ENCODE measurements around the gene CDAN1.
"Not testable (repeated sequence)": the region's sequence is repeated elsewhere in the genome, so short reads cannot be mapped to it uniquely, and the experiment has no call there.

The CDAN1 gene

DNA sequence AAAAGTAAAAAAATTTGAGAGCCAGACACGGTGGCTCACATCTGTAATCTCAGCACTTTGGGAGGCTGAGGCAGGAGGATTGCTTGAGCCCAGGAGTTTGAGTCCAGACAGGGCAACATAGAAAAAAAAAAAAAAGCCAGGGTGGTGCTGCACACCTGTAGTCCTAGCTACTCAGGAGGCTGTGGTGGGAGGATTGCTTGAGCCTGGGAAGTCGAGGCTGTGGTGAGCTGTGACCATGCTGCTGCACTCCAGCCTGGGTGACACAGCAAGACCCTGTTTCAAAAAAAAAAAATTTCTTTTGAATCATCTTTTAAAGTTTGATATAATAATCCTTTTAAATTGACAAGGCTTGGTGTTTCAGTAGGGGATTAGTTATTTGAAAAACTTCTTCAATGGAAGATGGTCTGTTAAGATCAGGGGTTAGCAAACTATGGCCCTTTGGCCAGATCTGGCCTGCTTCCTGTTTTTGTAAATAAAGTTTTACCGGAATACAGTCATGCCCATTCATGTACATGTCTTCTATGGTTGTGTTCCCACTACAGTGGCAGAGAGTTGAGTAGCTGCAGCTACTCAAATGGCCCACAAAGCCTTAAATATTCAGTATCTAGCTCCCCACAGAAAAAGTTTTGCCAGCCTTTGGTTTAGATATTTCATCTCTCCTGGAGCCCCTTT, 28.9 kb downstream of the CDAN1 start:
- no peak for DNase-seq (ENCODE audit: low read depth, low spot score)

DNA sequence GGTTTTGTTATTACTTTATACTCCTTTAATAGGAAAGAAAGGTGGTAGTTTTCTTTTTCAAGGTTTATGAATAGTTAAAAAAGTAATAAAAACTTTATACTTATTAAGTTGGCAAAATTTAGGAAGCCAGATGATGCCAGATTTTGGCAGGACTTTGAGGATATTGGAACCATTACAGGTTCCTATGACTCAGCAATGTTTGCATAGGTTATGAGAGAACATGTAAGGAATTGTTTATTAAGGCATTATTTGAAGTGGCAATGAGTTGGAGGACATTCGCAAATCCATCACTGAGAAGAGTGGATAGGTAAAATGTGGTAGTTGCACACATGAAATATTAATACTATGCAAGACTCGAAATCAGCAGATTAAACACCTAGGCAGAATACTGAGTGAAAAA, 29.9 kb downstream of the CDAN1 start:
- no peak for DNase-seq (ENCODE audit: low read depth, low spot score)

DNA sequence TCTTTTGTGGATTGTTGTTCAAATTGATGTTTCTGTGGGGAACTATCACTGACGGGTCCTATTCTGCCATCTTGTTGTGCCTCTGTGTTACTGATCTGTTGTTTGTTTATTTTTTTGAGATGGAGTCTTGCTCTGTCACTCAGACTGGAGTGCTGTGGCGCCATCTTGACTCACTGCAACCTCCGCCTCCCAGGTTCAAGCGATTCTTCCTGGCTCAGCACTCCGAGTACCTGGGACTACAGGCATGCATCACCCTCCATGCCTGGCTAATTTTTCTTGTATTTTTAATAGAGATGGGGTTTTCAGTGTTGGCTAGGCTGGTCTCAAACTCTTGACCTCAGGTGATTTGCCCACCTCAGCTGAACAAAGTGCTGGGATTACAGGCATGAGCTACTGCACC, 31.6 kb downstream of the CDAN1 start:
- DNase-seq (ENCODE audit: low read depth, low spot score) = no peak

DNA sequence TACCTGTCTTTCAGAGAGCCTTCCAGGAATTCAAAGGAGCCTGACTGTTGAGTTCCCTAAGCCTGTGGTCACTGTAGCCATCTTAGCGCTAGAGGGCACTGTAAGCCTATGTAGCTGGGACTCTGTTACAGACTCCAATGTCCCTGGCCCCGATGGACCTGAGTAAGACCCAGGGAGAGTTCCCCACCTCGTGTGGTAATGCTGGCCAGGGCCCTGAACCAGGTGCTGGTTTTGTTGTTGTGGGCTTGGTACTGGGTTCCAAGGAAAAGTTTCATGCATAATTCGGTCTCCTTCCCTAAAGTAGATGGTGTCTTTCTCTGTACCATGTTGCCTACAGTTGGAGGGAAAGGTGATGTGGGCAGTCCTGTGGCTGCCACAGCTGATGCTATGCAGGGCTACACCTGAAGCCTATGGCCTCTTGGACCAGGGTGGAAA, 32.4 kb downstream of the CDAN1 start:
- DNase-seq (ENCODE audit: low read depth, low spot score) = peak; percentile 75

DNA sequence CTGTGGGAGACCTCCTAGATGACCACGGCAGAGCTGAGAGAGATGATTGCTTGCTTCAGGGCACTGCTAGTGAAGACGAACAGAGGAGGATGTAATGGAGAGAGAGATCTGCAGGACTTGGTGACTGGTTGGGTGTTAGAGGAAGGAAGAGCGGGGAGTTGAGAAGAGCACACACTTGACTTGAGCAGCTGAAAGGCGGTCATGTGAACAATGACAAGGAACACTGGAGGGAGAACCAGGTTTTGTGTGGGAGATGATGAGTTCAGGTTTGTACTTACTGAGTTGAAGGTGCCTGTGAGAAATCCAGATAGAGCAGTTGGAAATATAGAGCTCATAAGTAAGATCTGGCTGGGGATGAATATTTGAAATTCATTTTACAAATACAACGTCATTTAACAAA, 40.3 kb downstream of the CDAN1 start:
- DNase-seq (ENCODE audit: low read depth, low spot score) = no peak

DNA sequence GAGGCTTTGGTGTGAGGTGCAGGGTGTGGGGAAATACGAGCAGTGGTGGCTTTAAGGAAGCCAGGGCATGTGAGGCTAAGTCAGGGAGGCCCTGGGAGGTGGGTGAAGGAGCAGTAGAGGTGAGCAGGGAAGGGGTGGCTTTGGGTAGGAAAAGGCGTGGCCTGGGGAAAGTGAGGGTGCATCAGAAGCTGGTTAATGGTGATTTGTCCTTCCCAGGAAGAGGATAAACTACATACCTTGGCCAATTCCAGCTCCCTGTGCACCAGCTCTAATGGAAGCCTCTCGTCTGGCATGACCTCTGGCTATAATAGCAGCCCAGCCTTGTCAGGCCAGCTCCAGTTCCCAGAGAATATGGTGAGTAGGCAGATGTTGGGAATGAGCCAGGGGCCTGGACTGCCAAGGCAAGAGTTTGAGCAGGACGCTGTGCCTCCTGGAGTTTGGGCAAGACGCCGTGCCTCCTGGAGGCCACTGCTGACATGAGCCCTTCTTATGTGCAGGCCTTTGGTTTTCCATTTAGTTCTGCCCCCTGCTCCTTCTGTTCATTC, 41.3 kb downstream of the CDAN1 start:
- DNase-seq (ENCODE audit: low read depth, low spot score) = no peak

DNA sequence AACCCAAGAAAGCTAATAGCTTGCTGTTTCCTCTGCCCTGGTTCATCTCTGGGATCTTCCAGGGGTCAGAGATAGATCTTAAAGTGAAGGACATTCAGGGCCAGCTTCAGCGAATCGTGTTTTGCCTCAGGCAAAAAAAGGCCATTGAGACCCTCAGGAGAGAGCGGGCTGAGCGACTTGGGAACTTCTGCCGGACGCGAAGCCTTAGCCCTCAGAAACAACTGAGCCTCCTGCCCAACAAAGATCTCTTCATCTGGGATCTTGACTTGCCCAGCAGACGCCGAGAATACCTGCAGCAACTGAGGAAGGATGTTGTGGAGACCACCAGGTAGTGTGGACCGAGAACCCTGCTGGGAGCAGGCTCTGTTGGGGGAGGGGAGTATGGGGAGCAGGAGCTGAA, 42.5 kb downstream of the CDAN1 start:
- DNase-seq (ENCODE audit: low read depth, low spot score) = no peak

DNA sequence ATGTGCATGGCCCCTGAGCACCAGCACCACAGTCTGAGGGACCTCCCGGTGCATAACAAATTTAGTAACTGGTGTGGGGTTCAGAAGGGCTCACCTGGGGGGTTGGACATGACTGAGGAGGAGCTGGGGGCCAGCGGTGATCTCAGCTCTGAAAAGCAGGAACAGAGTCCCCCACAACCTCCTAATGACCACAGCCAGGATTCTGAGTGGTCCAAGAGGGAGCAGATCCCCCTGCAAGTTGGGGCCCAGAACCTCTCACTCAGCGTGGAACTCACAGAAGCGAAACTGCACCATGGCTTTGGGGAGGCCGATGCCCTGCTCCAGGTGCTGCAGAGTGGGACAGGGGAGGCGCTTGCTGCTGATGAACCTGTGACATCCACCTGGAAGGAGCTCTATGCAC, 43.0 kb downstream of the CDAN1 start:
- DNase-seq (ENCODE audit: low read depth, low spot score) = no peak

DNA sequence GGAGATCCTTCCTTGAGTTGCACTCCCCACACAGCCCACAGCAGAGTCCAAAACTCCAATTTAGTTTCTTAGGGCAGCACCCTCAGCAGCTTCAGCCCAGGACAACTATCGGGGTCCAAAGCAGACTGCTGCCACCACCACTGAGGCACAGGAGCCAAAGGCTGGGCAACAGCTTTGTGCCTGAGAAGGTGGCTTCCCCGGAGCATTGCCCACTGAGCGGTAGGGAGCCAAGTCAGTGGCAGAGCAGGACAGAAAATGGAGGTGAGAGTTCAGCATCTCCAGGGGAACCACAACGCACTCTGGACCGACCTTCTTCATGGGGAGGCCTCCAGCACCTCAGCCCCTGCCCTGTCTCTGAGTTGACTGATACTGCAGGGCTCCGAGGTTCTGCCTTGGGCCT, 43.4 kb downstream of the CDAN1 start:
- no peak for DNase-seq (ENCODE audit: low read depth, low spot score)

DNA sequence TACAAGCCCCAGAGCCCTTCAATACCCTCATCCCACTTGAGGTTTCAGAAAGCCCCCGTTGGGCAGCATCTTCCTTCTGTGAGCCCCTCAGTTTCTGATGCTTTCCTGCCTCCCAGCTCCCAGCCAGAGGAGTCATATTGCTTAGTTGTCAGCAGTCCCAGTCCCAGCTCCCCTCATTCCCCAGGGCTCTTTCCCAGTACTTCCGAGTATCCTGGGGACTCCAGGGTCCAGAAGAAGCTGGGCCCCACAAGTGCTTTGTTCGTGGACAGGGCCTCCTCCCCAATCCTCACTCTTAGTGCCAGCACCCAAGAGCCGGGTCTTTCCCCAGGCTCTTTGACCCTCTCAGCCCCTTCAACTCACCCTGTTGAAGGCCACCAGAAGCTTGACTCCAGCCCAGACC, 43.9 kb downstream of the CDAN1 start:
- DNase-seq (ENCODE audit: low read depth, low spot score) = no peak

DNA sequence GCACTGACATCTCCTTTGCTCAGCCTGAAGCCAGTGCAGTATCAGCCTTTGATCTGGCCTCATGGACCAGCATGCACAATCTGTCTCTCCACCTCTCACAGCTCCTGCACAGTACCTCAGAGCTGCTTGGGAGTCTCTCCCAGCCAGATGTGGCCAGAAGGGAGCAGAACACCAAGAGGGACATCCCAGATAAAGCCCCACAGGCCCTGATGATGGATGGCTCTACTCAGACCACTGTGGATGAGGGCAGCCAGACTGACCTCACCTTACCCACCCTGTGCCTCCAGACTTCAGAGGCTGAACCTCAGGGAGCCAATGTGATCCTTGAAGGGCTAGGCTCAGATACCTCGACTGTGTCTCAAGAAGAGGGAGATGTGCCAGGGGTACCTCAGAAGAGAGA, 44.4 kb downstream of the CDAN1 start:
- no peak for DNase-seq (ENCODE audit: low read depth, low spot score)

DNA sequence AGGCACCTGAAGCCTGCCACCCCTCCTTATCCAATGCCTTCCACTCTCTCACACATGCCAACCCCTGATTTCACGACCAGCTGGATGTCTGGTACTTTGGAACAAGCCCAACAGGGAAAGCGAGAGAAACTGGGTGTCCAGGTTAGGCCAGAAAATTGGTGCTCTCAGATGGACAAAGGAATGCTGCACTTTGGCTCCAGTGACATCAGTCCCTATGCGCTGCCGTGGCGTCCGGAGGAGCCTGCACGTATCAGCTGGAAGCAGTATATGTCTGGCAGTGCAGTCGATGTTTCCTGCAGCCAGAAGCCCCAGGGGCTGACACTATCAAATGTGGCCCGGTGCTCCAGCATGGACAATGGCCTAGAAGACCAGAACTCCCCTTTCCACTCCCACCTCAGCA, 45.2 kb downstream of the CDAN1 start:
- DNase-seq (ENCODE audit: low read depth, low spot score) = peak; percentile 11

DNA sequence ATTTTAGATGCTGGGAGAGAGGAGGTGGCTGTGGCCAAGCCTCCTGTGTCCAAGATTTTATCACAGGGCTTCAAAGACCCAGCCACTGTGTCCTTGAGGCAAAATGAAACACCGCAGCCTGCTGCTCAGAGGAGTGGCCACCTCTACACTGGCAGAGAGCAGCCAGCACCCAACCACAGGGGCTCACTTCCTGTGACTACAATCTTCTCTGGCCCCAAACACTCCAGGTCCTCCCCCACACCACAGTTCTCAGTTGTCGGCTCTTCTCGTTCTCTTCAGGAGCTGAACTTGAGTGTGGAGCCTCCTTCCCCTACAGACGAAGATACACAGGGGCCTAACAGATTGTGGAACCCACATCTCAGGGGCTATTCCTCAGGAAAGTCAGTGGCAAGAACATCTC, 45.6 kb downstream of the CDAN1 start:
- DNase-seq (ENCODE audit: low read depth, low spot score) = no peak

DNA sequence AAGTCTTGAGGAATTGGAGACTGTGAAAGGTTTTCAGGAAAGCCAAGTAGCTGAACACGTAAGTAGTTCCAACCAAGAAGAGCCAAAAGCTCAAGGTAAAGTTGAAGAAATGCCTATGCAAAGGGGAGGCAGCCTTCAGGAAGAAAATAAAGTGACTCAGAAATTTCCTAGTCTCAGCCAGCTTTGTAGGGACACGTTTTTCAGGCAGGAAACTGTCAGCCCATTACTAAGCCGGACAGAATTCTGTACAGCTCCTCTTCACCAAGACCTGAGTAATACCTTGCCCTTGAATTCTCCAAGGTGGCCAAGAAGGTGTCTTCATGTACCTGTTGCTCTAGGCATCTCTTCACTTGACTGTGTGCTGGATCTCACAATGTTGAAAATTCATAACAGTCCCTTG, 48.6 kb downstream of the CDAN1 start:
- DNase-seq (ENCODE audit: low read depth, low spot score) = no peak

DNA sequence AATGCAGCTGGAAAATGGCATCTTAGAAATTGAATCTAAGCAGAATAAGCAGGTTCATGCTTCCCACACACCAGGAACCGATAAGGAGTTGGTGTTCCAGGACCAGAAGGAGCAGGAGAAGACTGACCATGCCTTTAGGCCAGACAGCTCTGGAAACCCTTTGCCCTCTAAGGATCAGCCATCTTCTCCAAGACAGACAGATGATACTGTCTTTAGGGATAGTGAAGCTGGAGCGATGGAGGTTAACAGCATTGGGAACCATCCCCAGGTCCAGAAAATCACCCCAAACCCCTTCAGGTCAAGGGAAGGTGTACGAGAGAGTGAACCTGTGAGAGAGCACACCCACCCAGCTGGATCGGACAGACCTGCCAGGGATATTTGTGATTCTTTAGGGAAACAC, 49.2 kb downstream of the CDAN1 start:
- no peak for DNase-seq (ENCODE audit: low read depth, low spot score)

DNA sequence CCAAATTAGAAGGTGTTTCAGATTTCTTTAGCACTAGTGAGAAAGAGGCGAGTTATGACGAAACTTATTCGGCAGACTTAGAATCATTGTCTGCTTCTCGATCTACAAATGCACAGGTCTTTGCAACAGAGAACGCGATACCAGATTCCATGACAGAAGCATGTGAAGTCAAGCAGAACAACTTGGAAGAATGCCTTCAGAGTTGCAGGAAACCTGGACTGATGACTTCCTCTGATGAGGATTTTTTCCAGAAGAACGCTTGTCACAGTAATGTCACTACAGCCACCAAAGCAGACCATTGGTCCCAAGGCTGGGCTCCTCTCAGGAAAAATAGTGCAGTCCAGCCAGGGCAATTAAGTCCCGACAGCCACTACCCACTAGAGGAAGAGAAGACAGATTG, 50.6 kb downstream of the CDAN1 start:
- DNase-seq (ENCODE audit: low read depth, low spot score) = no peak

DNA sequence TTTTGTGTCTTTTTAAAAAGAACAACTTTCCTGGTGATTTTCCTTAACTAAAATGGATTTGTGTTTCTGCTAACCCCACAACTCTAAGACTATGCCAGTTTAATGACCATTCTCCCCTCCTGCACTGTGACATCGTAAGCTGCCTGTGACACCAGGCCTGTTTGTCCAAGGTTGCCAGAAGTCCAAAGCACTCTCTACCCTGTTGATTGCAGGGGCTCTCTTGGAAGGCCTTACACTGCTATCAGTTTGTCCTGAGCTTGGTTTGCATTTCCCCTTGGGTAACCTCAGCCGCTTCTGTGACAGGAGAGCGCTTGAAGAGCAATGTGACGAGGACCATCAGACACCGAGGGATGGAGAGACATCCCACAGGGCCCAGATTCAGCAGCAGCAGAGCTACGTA, 55.8 kb downstream of the CDAN1 start:
- DNase-seq (ENCODE audit: low read depth, low spot score) = no peak

DNA sequence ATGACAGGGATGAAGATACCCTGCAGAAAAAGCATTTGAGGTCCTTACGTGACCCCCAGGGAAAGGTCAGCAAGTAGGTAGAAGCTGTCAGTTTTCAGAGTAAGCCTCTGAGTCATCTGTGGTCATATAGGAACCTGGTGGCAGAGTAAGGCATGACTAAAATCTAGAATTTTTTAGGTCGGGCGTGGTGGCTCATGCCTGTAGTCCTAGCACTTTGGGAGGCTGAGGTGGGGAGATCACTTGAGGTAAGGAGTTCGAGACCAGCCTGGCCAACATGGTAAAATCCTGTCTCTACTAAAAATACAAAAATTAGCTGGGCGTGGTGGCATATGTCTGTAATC, 56.8 kb downstream of the CDAN1 start:
- DNase-seq (ENCODE audit: low read depth, low spot score) = not testable (repeated sequence)

DNA sequence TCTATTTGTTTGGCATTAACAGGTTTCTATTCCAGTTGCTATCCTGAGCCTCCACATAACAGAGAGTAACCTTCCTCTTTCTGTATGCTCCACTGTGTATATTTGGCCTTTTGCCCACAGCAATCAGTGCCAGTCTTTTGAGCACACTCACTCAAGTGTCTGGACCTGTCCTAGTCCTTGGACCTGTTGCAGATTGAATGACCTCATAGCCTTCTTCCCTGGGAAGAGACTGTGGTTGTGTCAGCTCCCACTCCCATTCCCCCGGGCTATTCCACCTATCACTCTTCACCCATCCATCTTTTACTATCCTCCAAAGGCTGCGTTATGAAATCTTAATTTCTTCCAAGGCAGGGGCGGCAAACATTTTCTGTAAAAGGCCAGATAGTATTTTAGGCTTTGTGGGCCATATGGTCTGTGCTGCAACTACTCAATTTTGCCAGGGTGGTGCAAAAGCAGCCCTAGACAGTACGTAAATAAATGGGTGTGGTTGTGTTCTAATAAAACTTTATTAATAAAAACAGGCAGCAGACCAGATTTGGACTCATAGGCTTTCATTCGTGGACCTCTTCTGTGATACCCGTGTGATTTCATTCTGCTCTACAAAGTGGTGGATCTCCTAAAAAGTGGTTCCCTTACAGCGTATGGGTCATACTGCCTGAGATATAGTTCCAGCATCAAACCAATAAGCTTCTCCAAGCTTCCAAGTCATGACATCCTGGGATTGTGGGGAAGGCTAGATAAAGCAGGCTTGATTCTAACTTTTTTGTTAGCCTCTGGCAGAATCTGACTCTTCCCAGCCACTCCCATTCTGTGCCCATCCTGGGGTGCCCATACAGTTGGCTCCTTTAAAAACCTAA, 57.4 kb downstream of the CDAN1 start:
- no peak for DNase-seq (ENCODE audit: low read depth, low spot score)

DNA sequence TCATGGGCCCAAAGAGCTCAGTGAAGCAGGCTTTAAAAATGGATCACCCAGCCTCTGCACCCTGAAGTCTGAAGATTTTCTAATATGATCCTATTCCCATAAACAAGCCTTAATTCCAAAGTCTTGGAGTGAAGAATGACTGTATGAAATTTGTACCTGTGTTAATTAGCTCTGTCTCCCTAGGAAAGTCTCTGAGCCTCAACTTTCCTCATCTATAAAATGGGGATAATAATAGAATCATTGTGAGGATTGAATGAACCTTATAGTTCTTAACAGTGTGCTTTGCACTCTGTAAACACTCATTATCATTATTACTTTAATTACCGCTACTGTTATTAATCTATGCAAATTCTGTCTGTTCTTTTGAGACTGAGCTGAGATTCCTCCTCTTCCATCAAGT, 61.9 kb downstream of the CDAN1 start:
- no peak for DNase-seq (ENCODE audit: low read depth, low spot score)

DNA sequence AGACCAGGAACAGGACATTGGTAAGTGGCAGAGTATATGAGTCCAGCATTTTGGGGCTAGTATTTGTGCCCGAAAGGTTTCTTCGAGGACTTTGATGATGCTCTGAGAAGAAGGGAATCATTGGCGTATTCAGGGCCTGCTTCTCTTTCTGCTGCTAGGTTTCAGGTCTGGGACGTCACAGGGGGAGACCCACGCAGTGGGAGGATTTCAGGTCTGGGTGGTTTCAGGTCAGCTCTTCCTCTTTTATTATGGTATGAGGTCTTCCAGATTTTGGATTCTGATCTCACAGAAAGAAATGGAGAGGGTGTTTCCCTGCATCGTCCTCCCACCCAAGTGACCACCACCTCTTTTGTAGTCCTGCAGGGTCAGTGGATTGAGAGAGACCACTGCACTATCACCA, 62.5 kb downstream of the CDAN1 start:
- DNase-seq (ENCODE audit: low read depth, low spot score) = no peak
